ENCODE data around the gene IFRD2. TPM values are rescaled to one million over a fixed set of nuclear protein-coding genes. Genes with fewer than 3 reads are reported as not detected.

IFRD2 gene
- total and polyA plus RNA-seq, 2 of the 13 experiments (the other 11 are each of a cell fraction or from before 2014, with no cell fraction given) = 32.8 to 96.1 TPM

GRCh38 chr3:50259432-50260026 is 32.7 kb downstream of the IFRD2 start:
- H3K9ac ChIP-seq (ENCODE audit: insufficient read depth, low read depth, low read length) = peak overlapping the region; percentile 94
- no peak for DNase-seq (ENCODE audit: low spot score)
- H2AFZ ChIP-seq (ENCODE audit: low read length) = no peak overlapping the region
- FAIRE-seq = no peak
- TSS peak; percentile 36 for BruUV-seq (replicated peaks)
- ATAC-seq = peak; percentile 0; the same call in 2 of the 3 replicates
- H4K20me1 ChIP-seq (ENCODE audit: insufficient read depth, low read length) = no peaks in the 10 kb centered on the region
- H3K27ac ChIP-seq (ENCODE audit: extremely low read length, insufficient read depth, low read length) = peak overlapping the region; percentile 99
- in situ Hi-C loops (cut with HindIII; ENCODE audit: extremely low pct_ligation_motif_present, low pct_unique_long_range_greater_than_20kb) = loop anchor here (5.0 kb wide), 1 partner anchor 63 kb away; the partner anchor contains the start of gene HYAL2
- intact Hi-C loops (cut with micrococcal nuclease; ENCODE audit: unreplicated experiment) = loop anchor here (1.0 to 5.0 kb wide), 2 partner anchors 14 to 43 kb away; partner anchors contain the start of gene HYAL1
- H3K36me3 ChIP-seq (replicated peaks in 1 of 2; ENCODE audit: control insufficient read depth in 1 of 2, insufficient read depth in 2 of 2, low read length in 2 of 2) = peaks cover 13 to 26% of the 10 kb centered on the region in 2 experiments
- CTCF ChIA-PET (ENCODE audit: low intra/inter-chr PET ratio, low total read pairs) = interaction anchor here (1.3 to 3.0 kb wide), 2 partner anchors 13 to 67 kb away, joined by 4 to 81 read pairs; no protein-coding TSS in a partner anchor
- peak overlapping the region; percentile 88 for H3K4me2 ChIP-seq (ENCODE audit: low read depth, low read length)
- no peaks in the 10 kb centered on the region for H3K9me3 ChIP-seq (ENCODE audit: low read length)
- no peaks in the 10 kb centered on the region for H3K27me3 ChIP-seq (ENCODE audit: control insufficient read depth in 1 of 2, insufficient read depth in 2 of 2, low read length in 2 of 2)
- H3K4me1 ChIP-seq (ENCODE audit: insufficient read depth, low read length) = peaks cover 53% of the 10 kb centered on the region
- 57% methylated on average over 14 of the region's 18 CpGs for WGBS (ENCODE audit: low lambda C conversion rate)
- H3K4me3 ChIP-seq (replicated peaks in 1 of 3; ENCODE audit: insufficient read depth in 1 of 3, low read depth in 2 of 3, low read length in 3 of 3) = peak overlapping the region; percentile 18 to 76 (median 24)
- POLR2A ChIA-PET = interaction anchor here (0.6 to 8.0 kb wide), 26 partner anchors 8 to 78 kb away, joined by 3 to 155 read pairs (median 8); partner anchors contain the start of genes GNAI2, HYAL1, HYAL2 and HYAL3
- H3K79me2 ChIP-seq (ENCODE audit: insufficient read depth, low read length) = peaks cover 12% of the 10 kb centered on the region
- TF ChIP-seq HINFP (CRISPR knock-in tag; IDR thresholded peaks at IDR 0.05; ENCODE audit: low read depth) (no peak), ZNF552 (CRISPR knock-in tag; IDR thresholded peaks at IDR 0.05; ENCODE audit: borderline replicate concordance) (0 out of 2 replicates have a peak, but pooled peaks have one; percentile 46), NRL (CRISPR knock-in tag; IDR thresholded peaks at IDR 0.05; ENCODE audit: borderline replicate concordance) (0 out of 2 replicates have a peak, but pooled peaks have one; percentile 14), SRSF1 (optimal IDR thresholded peaks at IDR 0.05; ENCODE audit: low read depth, low read length) (peak; percentile 32), KIAA2018 (CRISPR knock-in tag; IDR thresholded peaks at IDR 0.05; ENCODE audit: borderline replicate concordance) (0 out of 2 replicates have a peak, but pooled peaks have one; percentile 0), ZNF878 (CRISPR knock-in tag; IDR thresholded peaks at IDR 0.05) (0 out of 2 replicates have a peak, but pooled peaks have one; percentile 32), SNAPC5 (CRISPR knock-in tag; IDR thresholded peaks at IDR 0.05; ENCODE audit: borderline replicate concordance) (0 out of 2 replicates have a peak, but pooled peaks have one; percentile 9), NR0B2 (CRISPR knock-in tag; IDR thresholded peaks at IDR 0.05) (0 out of 2 replicates have a peak, but pooled peaks have one; percentile 24), ZNF230 (CRISPR knock-in tag; IDR thresholded peaks at IDR 0.05) (no peak), ZNF83 (CRISPR knock-in tag; IDR thresholded peaks at IDR 0.05; ENCODE audit: borderline replicate concordance) (0 out of 2 replicates have a peak, but pooled peaks have one; percentile 33)

Data from HepG2 (cell line).